Fibroblast of lung (primary cell): Measurements from ENCODE around the gene ADGRL2. TPM values are rescaled to one million over a fixed set of nuclear protein-coding genes. Genes with fewer than 3 reads are reported as not detected.

ENCODE experiments used
- DNase-seq, 2 donors: peaks; one replicate each; pipeline versions ENCODE4 v3.0.0 to v3.0.0-alpha.2; 2010; ENCODE audit warnings: low read depth in 2 of 2
- H2AFZ ChIP-seq: 2 replicates; pipeline ENCODE4 v1.5.1; 2012; ENCODE audit warnings: low read length, control low read depth, inconsistent platforms
- H3K27ac ChIP-seq: 2 replicates; pipeline ENCODE4 v1.5.1; 2011; ENCODE audit warnings: low read length, control low read depth; ENCODE audit not compliant: insufficient read depth
- H3K27me3 ChIP-seq: 2 replicates; pipeline ENCODE4 v1.5.1; 2011; ENCODE audit warnings: mild to moderate bottlenecking, low read length; ENCODE audit not compliant: control insufficient read depth, insufficient read depth
- H3K36me3 ChIP-seq: 2 replicates; pipeline ENCODE4 v1.5.1; 2011; ENCODE audit warnings: low read length; ENCODE audit not compliant: control insufficient read depth, insufficient read depth
- H3K4me1 ChIP-seq: 2 replicates; pipeline ENCODE4 v1.5.1; 2011; ENCODE audit warnings: low read length; ENCODE audit not compliant: control insufficient read depth, insufficient read depth; ENCODE audit errors: extremely low read depth
- H3K4me2 ChIP-seq: 2 replicates; pipeline ENCODE4 v1.5.1; 2011; ENCODE audit warnings: low read length, control low read depth; ENCODE audit not compliant: insufficient read depth; ENCODE audit errors: extremely low read depth
- H3K4me3 ChIP-seq, 4 experiments: fragments of 200-600 bp in 1 of 4; sonication (generic) in 1 of 4; replicated peaks in 1 of 4; 2 replicates each; pipeline ENCODE4 v1.5.1; 2011 to 2016; ENCODE audit warnings: low read length in 4 of 4, low read depth in 3 of 4, mild to moderate bottlenecking in 3 of 4, control low read depth in 2 of 4, inconsistent platforms in 1 of 4, mixed read lengths in 1 of 4; ENCODE audit not compliant: insufficient read depth in 1 of 4; ENCODE audit errors: control extremely low read depth in 1 of 4
- H3K79me2 ChIP-seq: 2 replicates; pipeline ENCODE4 v1.5.1; 2012; ENCODE audit warnings: mild to moderate bottlenecking, low read length, inconsistent platforms; ENCODE audit not compliant: control insufficient read depth, insufficient read depth
- H3K9ac ChIP-seq: 2 replicates; pipeline ENCODE4 v1.5.1; 2011; ENCODE audit warnings: mild to moderate bottlenecking, low read length, control low read depth; ENCODE audit not compliant: insufficient read depth
- H3K9me3 ChIP-seq: 2 replicates; pipeline ENCODE4 v1.5.1; 2012; ENCODE audit warnings: low read depth, low read length; ENCODE audit not compliant: control insufficient read depth, insufficient read depth
- H4K20me1 ChIP-seq: 2 replicates; pipeline ENCODE4 v1.5.1; 2011; ENCODE audit warnings: low read length; ENCODE audit not compliant: control insufficient read depth, insufficient read depth; ENCODE audit errors: extremely low read depth
- CTCF ChIP-seq, 2 donors: IDR thresholded peaks in 1 of 2; conservative IDR thresholded peaks in 1 of 2; 1 replicate in 1 of 2; 2 replicates in 1 of 2; pipeline ENCODE4 v1.5.1; 2011 to 2012; ENCODE audit warnings: low read length in 2 of 2, control low read depth in 1 of 2, inconsistent platforms in 1 of 2, low read depth in 1 of 2, mild to moderate bottlenecking in 1 of 2
- EZH2 ChIP-seq: IDR thresholded peaks from 2 replicates; pipeline ENCODE4 v1.5.1; 2012; ENCODE audit warnings: low read length, control low read depth, mild to moderate bottlenecking; ENCODE audit errors: missing control alignments
- polyA plus RNA-seq, 2 donors: library from polyadenylated mRNA; depleted of rRNA in 1 of 2; stranded (reverse) in 1 of 2; unstranded in 1 of 2; fragments of >200 nt; gene quantifications; 2 replicates each; pipeline ENCODE4 v1.2.1, GENCODE V29; 2011 to 2012; ENCODE audit warnings: missing spikeins in 1 of 2
- total RNA-seq: library from RNA; depleted of rRNA; stranded (reverse); fragments of >200 nt; gene quantifications from 2 replicates; pipeline ENCODE4 v1.2.1, GENCODE V29; 2014

The ADGRL2 gene
- total and polyA plus RNA-seq, 2 donors (not counting 1 experiment from before 2014, with no cell fraction given), result 74.1 to 196 TPM

DNA sequence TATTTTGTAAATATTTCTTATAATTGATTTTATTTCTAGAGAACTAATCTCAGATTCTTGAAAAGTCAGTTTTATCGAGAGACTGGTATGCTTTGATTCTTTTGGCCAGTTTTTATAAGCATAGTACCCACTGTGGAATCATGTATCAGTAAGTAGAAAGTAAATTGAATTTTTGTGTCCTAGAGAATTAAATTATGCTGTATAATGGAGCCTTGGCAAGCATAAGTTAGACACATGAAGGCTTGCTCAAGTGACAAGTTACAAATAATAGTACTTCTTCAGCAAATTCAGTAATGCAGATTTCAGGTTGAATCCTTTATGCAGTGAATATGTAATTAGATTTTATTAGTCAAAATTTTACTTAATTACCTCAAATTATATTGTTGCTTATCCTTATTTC, 40.1 kb downstream of the ADGRL2 start:
- peaks cover 23% of the 10 kb centered on the region for H3K79me2 ChIP-seq
- H3K4me1 ChIP-seq, result peaks cover 3% of the 10 kb centered on the region
- H3K4me3 ChIP-seq, result no peak overlapping the region
- H3K27me3 ChIP-seq, result no peaks in the 10 kb centered on the region
- no peaks in the 10 kb centered on the region for H3K9me3 ChIP-seq
- H3K36me3 ChIP-seq, result no peaks in the 10 kb centered on the region
- no peak overlapping the region for H2AFZ ChIP-seq
- no peak overlapping the region for H3K9ac ChIP-seq
- H3K27ac ChIP-seq, result no peak overlapping the region
- H3K4me2 ChIP-seq, result no peak overlapping the region
- TF ChIP-seq CTCF (conservative IDR thresholded peaks at IDR 0.05 in 1 of 2, IDR thresholded peaks at IDR 0.05 in 1 of 2; ENCODE audit: low read depth in 1 of 2, low read length in 2 of 2), result no peak
- no peak for TF ChIP-seq EZH2
- DNase-seq, result no peak
- no peaks in the 10 kb centered on the region for H4K20me1 ChIP-seq

DNA sequence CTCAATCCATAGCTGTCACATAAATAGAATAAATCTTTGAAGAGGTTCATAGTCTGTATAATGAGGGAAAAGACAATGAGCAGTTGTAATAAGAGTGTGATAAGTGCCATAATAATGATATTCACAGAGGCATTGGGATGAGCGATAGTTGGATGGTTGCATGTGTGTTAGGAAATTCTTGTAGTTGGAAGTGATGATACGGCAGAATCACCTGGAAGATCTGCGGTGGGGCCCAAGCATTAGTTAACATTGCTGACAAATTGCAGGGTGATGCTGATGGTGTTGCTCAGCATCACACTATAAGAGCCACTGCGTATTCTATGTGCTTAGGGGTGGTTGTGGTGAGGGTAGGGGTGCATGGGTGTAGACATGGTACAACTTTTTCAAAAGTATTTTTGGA, 41.1 kb downstream of the ADGRL2 start:
- Histone ChIP-seq H3K36me3 (no peaks in the 10 kb centered on the region), H3K79me2 (peaks cover 13% of the 10 kb centered on the region), H3K4me3 (no peak overlapping the region), H4K20me1 (no peaks in the 10 kb centered on the region), H3K27ac (no peak overlapping the region), H3K9ac (no peak overlapping the region), H3K27me3 (no peaks in the 10 kb centered on the region), H3K9me3 (no peaks in the 10 kb centered on the region), H3K4me2 (no peak overlapping the region), H3K4me1 (no peaks in the 10 kb centered on the region), H2AFZ (no peak overlapping the region)
- no peak for TF ChIP-seq EZH2
- TF ChIP-seq CTCF (conservative IDR thresholded peaks at IDR 0.05 in 1 of 2, IDR thresholded peaks at IDR 0.05 in 1 of 2; ENCODE audit: low read depth in 1 of 2, low read length in 2 of 2), result no peak
- DNase-seq, result no peak

DNA sequence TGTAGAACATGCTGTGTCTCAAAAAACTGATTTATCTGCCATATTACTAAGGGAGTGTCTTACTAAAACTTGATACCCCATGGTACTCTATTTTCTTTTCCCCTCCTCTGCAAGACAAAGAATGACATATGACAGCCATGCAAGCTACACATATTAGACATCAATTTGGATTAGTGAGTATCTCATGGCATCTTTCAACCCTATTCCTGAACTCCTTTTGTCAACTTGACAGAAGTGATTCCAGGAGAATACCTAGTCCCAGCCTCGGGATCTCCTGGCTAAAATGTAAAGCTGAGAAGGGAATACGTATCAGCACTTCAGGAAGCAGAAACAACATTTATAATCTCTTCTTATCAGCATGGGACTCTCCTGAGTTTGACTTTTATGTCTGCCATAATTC, 43.7 kb downstream of the ADGRL2 start:
- Histone ChIP-seq H3K36me3 (no peaks in the 10 kb centered on the region), H3K4me2 (no peak overlapping the region), H3K4me3 (no peak overlapping the region), H3K9ac (no peak overlapping the region), H3K9me3 (no peaks in the 10 kb centered on the region), H3K27ac (no peak overlapping the region), H3K27me3 (no peaks in the 10 kb centered on the region), H3K79me2 (peaks cover 13% of the 10 kb centered on the region), H3K4me1 (no peaks in the 10 kb centered on the region), H4K20me1 (no peaks in the 10 kb centered on the region), H2AFZ (no peak overlapping the region)
- TF ChIP-seq CTCF (conservative IDR thresholded peaks at IDR 0.05 in 1 of 2, IDR thresholded peaks at IDR 0.05 in 1 of 2; ENCODE audit: low read depth in 1 of 2, low read length in 2 of 2), result no peak
- no peak for TF ChIP-seq EZH2
- no peak for DNase-seq
